Fibroblast of pulmonary artery (primary cell): ENCODE results near the gene MYOG.

Source experiments
- DNase-seq: peaks from one replicate; pipeline ENCODE4 v3.0.0-alpha.2; 2010; ENCODE audit warnings: low read depth
- H3K4me3 ChIP-seq: replicated peaks from 2 replicates; pipeline ENCODE4 v1.5.1; 2011; ENCODE audit warnings: low read depth, mild to moderate bottlenecking, control low read depth, low read length, moderate library complexity
- TF ChIP-seq, protein P1 (sequence below): IDR thresholded peaks from 2 replicates; pipeline ENCODE4 v1.5.1; 2011; ENCODE audit warnings: mild to moderate bottlenecking, control low read depth, low read length, inconsistent platforms; ENCODE audit errors: missing control alignments

The MYOG gene

GRCh38 chr1:203052601-203053000, 33.2 kb downstream of the MYOG start:
- TF ChIP-seq, protein P1, sequence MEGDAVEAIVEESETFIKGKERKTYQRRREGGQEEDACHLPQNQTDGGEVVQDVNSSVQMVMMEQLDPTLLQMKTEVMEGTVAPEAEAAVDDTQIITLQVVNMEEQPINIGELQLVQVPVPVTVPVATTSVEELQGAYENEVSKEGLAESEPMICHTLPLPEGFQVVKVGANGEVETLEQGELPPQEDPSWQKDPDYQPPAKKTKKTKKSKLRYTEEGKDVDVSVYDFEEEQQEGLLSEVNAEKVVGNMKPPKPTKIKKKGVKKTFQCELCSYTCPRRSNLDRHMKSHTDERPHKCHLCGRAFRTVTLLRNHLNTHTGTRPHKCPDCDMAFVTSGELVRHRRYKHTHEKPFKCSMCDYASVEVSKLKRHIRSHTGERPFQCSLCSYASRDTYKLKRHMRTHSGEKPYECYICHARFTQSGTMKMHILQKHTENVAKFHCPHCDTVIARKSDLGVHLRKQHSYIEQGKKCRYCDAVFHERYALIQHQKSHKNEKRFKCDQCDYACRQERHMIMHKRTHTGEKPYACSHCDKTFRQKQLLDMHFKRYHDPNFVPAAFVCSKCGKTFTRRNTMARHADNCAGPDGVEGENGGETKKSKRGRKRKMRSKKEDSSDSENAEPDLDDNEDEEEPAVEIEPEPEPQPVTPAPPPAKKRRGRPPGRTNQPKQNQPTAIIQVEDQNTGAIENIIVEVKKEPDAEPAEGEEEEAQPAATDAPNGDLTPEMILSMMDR = no peak
- H3K4me3 ChIP-seq = no peak overlapping the region
- no peak for DNase-seq

DNA sequence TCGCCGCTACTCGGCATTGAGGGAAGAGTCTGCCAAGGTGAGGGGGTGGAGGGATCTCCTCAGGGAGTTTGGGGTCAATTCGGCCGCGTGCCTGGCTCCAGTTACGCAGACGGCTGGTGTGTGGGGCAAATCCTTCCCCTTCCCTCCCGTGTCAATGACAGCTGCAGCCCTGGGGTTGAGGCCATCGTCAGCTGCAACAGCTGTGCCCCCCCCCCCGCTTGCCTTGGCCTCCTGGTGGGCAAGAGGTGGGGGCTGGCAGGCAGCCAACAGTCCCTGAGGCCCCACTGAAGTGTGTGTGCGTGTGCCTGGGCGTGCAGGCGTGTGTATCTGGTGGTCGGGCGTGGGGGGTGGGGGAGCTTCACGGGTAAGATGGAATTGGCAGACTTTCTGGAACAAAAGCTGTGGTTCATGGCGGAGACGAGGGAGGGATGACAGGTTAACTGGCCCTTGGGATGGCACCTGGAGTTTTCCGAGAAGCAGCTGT, 33.9 kb downstream of the MYOG start:
- TF ChIP-seq, protein P1 = no peak
- no peak overlapping the region for H3K4me3 ChIP-seq
- DNase-seq = no peak

DNA sequence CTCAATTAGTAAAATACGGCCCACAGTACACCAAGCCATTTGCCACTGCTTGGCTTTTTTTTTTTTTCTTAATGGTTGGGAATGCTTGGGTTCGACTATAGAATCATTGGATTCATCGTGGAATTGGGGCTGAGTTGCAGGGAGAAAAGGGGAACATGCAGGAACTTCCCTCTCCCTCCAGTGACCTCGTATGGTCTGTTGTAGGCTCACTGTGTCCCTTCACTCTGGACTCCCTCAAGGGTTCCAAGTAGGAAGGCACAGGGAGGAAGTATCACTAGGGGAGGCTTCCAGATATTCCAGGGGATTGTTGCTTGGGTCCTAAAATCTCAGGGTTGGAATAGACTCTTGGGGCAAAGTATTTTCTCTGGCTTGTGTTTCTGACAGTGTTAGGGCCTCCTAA, 35.0 kb downstream of the MYOG start:
- H3K4me3 ChIP-seq = no peak overlapping the region
- no peak for DNase-seq
- TF ChIP-seq, protein P1 = no peak

- H3K4me3 ChIP-seq = no peak overlapping the region
- TF ChIP-seq, protein P1 = no peak
- DNase-seq = no peak
These were observed 36.1 kb downstream of the MYOG start for GRCh38 chr1:203049576-203050180.

GRCh38 chr1:203049077-203049476, 36.7 kb downstream of the MYOG start:
- H3K4me3 ChIP-seq = no peak overlapping the region
- TF ChIP-seq, protein P1 = no peak
- DNase-seq = no peak

DNA sequence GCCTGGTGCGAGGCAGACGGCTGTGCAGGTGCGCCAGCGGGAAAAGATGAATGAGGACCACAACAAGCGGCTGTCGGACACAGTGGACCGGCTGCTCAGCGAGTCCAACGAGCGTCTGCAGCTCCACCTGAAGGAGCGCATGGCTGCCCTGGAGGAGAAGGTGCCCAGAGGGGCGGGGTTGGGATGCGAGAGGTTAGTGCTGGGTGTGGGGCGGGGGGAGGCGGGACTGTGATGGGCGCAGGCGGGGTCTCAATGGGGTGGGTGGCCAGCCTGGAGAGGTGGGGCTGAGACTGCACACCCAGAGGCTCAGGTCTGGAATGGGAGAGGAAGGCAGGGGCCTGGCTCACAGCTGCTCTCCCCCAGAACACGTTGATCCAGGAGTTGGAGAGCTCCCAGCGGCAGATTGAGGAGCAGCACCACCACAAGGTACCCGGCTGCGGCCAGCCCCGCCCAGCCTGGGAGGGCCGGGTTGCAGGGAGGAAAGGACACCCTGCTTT, 37.2 kb downstream of the MYOG start:
- H3K4me3 ChIP-seq = no peak overlapping the region
- TF ChIP-seq, protein P1 = no peak

GRCh38 chr1:203048086-203048485, 37.7 kb downstream of the MYOG start:
- H3K4me3 ChIP-seq = no peak overlapping the region
- DNase-seq = no peak
- TF ChIP-seq, protein P1 = no peak

More for the DNA sequence above, 37.2 kb downstream of the MYOG start:
- DNase-seq = no peak
